Kidney epithelial cell (primary cell): ENCODE data around the gene BRMS1. TPM values are rescaled to one million over a fixed set of nuclear protein-coding genes. Genes with fewer than 3 reads are reported as not detected.

ENCODE experiments used
- DNase-seq: peaks from one replicate; pipeline ENCODE4 v3.0.0-alpha.2; 2010; ENCODE audit warnings: low read depth
- H3K27me3 ChIP-seq: 2 replicates; pipeline ENCODE4 v1.6.0; 2011; ENCODE audit warnings: low read length; ENCODE audit not compliant: control insufficient read depth, insufficient read depth
- H3K36me3 ChIP-seq: 2 replicates; pipeline ENCODE4 v1.5.1; 2011; ENCODE audit warnings: low read length; ENCODE audit not compliant: control insufficient read depth, insufficient read depth
- H3K4me3 ChIP-seq: 2 replicates; pipeline ENCODE4 v1.5.1; 2011; ENCODE audit warnings: low read depth, mild to moderate bottlenecking, control low read depth, low read length
- CTCF ChIP-seq: IDR thresholded peaks from 2 replicates; pipeline ENCODE4 v1.5.1; 2011; ENCODE audit warnings: mild to moderate bottlenecking, moderate library complexity, low read length, control low read depth, inconsistent platforms; ENCODE audit not compliant: insufficient read depth, poor library complexity, severe bottlenecking
- total RNA-seq: library from RNA; depleted of rRNA; stranded (reverse); fragments of >200 nt; gene quantifications from 2 replicates; pipeline ENCODE4 v1.2.3, GENCODE V29; 2015

Gene BRMS1
- total RNA-seq, 1 donor from 2014 or later: 84.9 TPM

- H3K36me3 ChIP-seq: no peaks in the 10 kb centered on the region
These were observed 28.4 kb upstream of the BRMS1 start for GRCh38 chr11:66373265-66373664.

GRCh38 chr11:66371627-66372415, 26.9 kb upstream of the BRMS1 start, which contains the start of gene SLC29A2:
Gene SLC29A2 (minus strand): TSS chr11:66371760. CDS start chr11:66371591, 169 bp downstream.
- Histone ChIP-seq H3K4me3 (peak within 1 kb of the TSS; percentile 80), H3K27me3 (no peaks in the 10 kb centered on the region), H3K36me3 (no peaks in the 10 kb centered on the region)
- TF ChIP-seq CTCF: no peak
- DNase-seq: no peak

More at GRCh38 chr11:66373265-66373664, 28.4 kb upstream of the BRMS1 start:
- no peak overlapping the region for H3K4me3 ChIP-seq
- TF ChIP-seq CTCF: no peak
- DNase-seq: no peak
- H3K27me3 ChIP-seq: no peaks in the 10 kb centered on the region

- no peak for DNase-seq
- H3K27me3 ChIP-seq: no peaks in the 10 kb centered on the region
- no peak overlapping the region for H3K4me3 ChIP-seq
- no peaks in the 10 kb centered on the region for H3K36me3 ChIP-seq
- TF ChIP-seq CTCF: no peak
These were observed 24.4 kb upstream of the BRMS1 start for GRCh38 chr11:66369073-66369894.

- H3K4me3 ChIP-seq: no peak overlapping the region
- no peak for TF ChIP-seq CTCF
- no peak for DNase-seq
- no peaks in the 10 kb centered on the region for H3K27me3 ChIP-seq
- no peaks in the 10 kb centered on the region for H3K36me3 ChIP-seq
These were observed 23.6 kb upstream of the BRMS1 start for GRCh38 chr11:66368484-66368883.

- Histone ChIP-seq H3K4me3 (no peak overlapping the region), H3K27me3 (no peaks in the 10 kb centered on the region), H3K36me3 (no peaks in the 10 kb centered on the region)
- DNase-seq: no peak
- TF ChIP-seq CTCF: no peak
These were observed 22.8 kb upstream of the BRMS1 start for GRCh38 chr11:66367561-66368312.
